Activated naive CD4-positive, alpha-beta T cell treated with anti-CD3 and anti-CD28 coated beads, Interleukin-2, amount 50 U/mL, for 24 hours (primary cell): Measurements from ENCODE around the gene CBR4.
"Not testable (repeated sequence)": the region's sequence is repeated elsewhere in the genome, so short reads cannot be mapped to it uniquely, and the experiment has no call there.

Experiments used
- H3K27ac Mint-ChIP-seq: one replicate; pipeline ENCODE4 v1.8.0; 2021; ENCODE audit warnings: mild to moderate bottlenecking, mixed read lengths
- H3K27me3 Mint-ChIP-seq: one replicate; pipeline ENCODE4 v1.8.0; 2021; ENCODE audit warnings: mixed read lengths
- H3K36me3 Mint-ChIP-seq: one replicate; pipeline ENCODE4 v1.8.0; 2021; ENCODE audit warnings: mixed read lengths
- H3K4me1 Mint-ChIP-seq: one replicate; pipeline ENCODE4 v1.8.0; 2021; ENCODE audit warnings: mixed read lengths
- H3K4me3 Mint-ChIP-seq: one replicate; pipeline ENCODE4 v1.8.0; 2021; ENCODE audit warnings: mild to moderate bottlenecking, mixed read lengths
- H3K9me3 Mint-ChIP-seq: one replicate; pipeline ENCODE4 v1.8.0; 2021; ENCODE audit warnings: mixed read lengths

Gene CBR4

DNA sequence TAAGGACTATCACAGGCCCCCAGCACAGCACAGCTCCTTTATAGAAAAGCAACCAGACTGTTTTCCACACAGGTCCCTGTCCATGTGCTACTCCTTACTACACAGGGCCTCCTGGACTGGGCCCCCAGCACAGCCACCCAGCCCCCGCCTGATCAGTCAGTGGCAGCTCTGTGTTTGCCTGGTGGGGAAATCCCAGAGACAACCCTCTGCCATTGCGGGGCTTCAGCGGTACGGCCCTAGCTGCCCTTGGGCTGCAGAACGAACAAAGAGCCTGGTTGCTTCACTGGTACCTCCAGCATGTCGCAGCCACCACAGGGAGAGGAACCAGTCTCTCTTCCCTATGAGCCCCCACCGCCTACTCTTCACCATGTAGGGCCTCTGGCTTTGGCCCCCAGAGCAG lies 30.7 kb downstream of the CBR4 start:
- Mint-ChIP-seq H3K27me3 (no peaks in the 10 kb centered on the region), H3K4me3 (no peak overlapping the region), H3K36me3 (peaks cover 47% of the 10 kb centered on the region), H3K9me3 (peaks cover 32% of the 10 kb centered on the region), H3K27ac (no peak overlapping the region), H3K4me1 (no peaks in the 10 kb centered on the region)

DNA sequence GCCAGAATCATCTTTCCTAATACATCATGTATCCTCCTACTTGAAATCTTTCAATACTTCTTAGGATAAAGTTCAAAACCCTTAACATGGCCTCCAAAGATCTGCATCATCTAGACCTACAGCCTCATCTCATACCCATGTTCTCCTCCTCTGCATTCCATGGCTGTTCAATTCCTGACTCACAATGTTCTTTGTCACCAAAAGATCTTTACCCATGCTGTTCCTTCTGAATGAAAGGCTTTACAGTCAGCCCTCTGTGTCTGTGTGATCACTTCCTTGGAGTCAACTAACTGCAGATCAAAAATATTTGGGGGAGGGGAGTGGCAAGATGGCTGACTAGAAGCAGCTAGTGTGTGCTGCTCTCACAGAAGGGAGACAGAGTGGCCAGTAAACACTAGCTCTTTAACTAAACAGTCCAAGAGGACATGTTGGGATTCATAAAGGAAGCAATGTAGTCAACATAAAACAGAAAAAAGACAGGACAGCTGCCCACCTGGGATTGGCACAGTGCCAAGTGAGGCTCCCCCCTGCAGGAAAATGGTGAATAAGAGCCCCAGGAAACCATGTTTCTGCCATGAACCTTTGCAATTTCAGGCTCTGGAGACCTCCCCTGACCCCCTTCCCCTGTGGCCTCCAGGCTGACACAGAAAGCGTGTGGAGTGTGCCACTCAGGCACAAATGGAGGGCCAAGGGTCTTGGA lies 31.9 kb downstream of the CBR4 start:
- H3K36me3 Mint-ChIP-seq = peaks cover 37% of the 10 kb centered on the region
- no peaks in the 10 kb centered on the region for H3K4me1 Mint-ChIP-seq
- H3K9me3 Mint-ChIP-seq = peaks cover 21% of the 10 kb centered on the region
- no peak overlapping the region for H3K4me3 Mint-ChIP-seq
- H3K27me3 Mint-ChIP-seq = no peaks in the 10 kb centered on the region
- H3K27ac Mint-ChIP-seq = no peak overlapping the region

DNA sequence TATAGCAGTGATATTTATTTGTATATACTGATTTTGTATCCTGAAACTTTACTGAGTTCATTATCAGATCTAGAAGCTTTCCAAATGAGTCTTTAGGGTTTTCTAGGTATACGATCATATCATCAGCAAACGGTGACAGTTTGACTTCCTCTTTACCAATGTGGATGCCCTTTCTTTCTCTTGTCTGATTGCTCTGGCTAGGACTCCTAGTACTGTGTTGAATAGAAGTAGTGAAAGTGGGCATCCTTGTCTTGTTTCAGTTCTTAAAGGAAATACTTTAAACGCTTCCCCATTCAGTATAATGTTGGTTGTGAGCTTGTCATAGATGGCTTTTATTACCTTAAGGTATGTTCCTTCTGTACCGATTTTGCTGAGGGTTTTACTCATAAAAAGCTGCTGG lies 37.5 kb downstream of the CBR4 start:
- Mint-ChIP-seq H3K4me1 (no peaks in the 10 kb centered on the region), H3K27me3 (no peaks in the 10 kb centered on the region), H3K9me3 (peaks cover 23% of the 10 kb centered on the region), H3K4me3 (no peak overlapping the region), H3K36me3 (peaks cover 18% of the 10 kb centered on the region), H3K27ac (no peak overlapping the region)

DNA sequence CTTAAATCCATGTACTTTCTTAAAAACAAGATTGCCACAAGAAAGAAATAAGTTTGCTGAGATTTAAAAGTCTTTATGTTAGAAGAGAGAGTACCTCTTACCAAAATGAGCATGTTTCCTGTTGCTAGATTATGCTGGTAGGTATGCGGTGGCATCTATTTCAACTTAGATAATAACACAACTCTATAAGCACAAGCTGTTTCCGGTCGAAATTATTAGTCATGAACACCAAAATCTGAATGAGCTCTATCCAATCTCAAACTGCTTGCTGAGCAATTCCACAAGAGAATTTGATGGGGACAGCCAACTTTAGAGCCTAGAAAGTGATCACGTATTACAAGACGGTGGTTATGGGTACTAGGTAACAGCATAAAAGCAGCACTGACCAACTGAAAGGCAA lies 49.3 kb downstream of the CBR4 start:
- Mint-ChIP-seq H3K4me3 (no peak overlapping the region), H3K9me3 (no peaks in the 10 kb centered on the region), H3K27ac (no peak overlapping the region), H3K4me1 (no peaks in the 10 kb centered on the region), H3K36me3 (peaks cover 10% of the 10 kb centered on the region), H3K27me3 (no peaks in the 10 kb centered on the region)

DNA sequence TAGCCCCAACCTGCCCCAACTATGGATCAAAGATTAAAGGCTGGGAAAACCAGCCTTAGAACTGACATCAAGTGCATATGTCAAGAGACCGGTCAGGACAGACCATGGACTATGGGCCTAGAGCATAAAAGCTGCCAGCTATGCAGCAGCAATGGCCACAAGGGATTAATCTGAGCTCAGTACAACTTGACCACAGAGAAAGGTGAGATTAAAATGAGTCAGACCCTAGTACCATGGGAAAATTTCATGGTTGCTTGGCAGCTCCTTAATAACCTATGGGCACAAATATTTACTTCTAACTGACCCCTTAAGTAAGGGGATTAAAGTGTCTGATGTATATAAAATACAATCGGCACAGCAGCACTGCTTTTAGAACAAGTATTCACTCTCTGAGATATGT lies 54.4 kb downstream of the CBR4 start:
- Mint-ChIP-seq H3K4me3 (no peak overlapping the region), H3K4me1 (no peaks in the 10 kb centered on the region), H3K36me3 (peaks cover 11% of the 10 kb centered on the region), H3K9me3 (peaks cover 11% of the 10 kb centered on the region), H3K27ac (no peak overlapping the region), H3K27me3 (peaks cover 3% of the 10 kb centered on the region)

DNA sequence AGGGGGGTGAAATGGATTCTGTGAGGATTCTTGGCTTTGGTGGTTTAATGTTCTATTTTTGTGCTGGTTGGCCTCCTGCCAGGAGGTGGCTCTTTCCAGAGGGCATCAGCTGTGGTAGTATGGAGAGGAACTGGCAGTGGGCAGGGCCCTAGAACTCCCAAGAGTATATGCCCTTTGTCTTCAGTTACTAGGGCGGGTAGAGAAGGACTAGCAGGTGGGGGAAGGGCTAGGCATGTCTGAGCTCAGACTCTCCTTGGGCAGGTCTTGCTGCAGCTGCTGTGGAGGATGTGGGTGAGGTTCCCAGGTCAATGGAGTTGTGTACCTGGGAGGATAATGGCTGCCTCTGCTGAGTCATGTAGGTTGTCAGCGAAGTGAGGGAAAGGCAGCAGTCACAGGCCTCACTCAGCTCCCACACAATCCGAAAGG lies 57.2 kb downstream of the CBR4 start:
- H3K36me3 Mint-ChIP-seq = peaks cover 15% of the 10 kb centered on the region
- H3K4me1 Mint-ChIP-seq, H3K27ac Mint-ChIP-seq, H3K27me3 Mint-ChIP-seq, H3K4me3 Mint-ChIP-seq: not testable (repeated sequence)
- H3K9me3 Mint-ChIP-seq = peaks cover 22% of the 10 kb centered on the region

DNA sequence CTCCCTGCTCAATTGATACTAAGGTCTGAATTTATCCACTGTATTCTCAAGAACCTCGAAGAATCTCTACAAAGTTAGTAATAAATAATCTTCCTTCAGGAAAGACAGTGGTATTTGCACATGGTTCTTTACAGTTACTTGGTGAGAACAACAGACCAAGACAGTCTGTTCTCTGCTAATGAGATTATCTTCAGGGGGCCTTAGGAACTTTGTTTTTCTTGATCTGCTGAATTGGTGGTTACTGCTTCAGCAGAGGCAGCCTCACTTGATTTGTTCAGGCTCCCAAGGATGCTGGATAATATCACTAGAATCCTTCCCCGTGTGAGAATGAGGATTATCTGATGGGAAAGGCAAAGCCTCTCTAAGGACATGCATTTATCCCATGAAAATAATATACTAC lies 64.8 kb downstream of the CBR4 start:
- no peak overlapping the region for H3K27ac Mint-ChIP-seq

DNA sequence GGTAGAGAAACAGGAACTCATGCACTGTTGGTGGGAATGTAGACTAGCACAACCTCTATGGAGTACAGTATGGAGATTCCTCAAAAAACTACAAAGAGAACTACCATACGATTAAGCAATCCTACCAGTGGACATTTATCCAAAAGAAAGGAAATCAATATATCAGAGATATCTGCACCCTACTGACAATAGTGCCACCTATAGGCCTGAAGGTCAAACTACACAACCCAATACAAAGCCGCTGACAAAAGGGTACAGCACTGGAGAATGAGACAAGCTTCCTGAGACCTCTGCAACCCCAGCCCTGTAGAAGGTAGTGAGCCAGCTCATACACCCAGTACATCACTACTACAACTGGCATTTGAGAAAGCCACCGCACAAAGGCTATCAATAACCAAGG lies 67.1 kb downstream of the CBR4 start:
- Mint-ChIP-seq H3K27ac (no peak overlapping the region), H3K4me1 (no peaks in the 10 kb centered on the region), H3K4me3 (no peak overlapping the region), H3K9me3 (peaks cover 7% of the 10 kb centered on the region), H3K36me3 (peaks cover 8% of the 10 kb centered on the region), H3K27me3 (no peaks in the 10 kb centered on the region)

More for the DNA sequence above, 64.8 kb downstream of the CBR4 start:
- no peaks in the 10 kb centered on the region for H3K4me1 Mint-ChIP-seq
- H3K9me3 Mint-ChIP-seq = peaks cover 11% of the 10 kb centered on the region
- H3K27me3 Mint-ChIP-seq = no peaks in the 10 kb centered on the region
- no peak overlapping the region for H3K4me3 Mint-ChIP-seq
- H3K36me3 Mint-ChIP-seq = peaks cover 6% of the 10 kb centered on the region
